ENCODE data around the gene CTSV.

GRCh38 chr9:97057651-97058050, 18.7 kb upstream of the CTSV start:
- TF ChIP-seq CTCF (IDR thresholded peaks at IDR 0.05) (no peak), POLR2A (IDR thresholded peaks at IDR 0.05) (no peak)
